Measurements from ENCODE around the gene FAM114A1.

DNA sequence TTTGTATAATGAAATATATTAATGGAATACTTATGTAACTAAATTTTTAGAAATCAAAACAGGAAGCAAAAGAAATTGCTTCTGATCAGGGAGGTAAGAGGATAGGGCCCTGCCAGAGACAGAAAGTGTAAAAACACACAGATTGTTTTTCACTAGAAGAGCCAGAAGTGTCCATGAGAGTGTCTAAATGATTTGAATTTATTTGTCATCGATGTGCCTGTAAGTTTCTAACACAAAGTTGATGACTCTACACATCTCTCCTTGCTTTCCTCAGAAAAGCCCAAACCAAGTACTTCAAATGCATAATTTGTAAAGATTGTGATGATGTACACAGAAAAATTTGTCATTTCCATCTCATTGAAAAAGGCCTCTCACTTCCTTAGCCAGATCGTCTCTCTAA, 84.0 kb downstream of the FAM114A1 start:
- TF ChIP-seq, protein P1, sequence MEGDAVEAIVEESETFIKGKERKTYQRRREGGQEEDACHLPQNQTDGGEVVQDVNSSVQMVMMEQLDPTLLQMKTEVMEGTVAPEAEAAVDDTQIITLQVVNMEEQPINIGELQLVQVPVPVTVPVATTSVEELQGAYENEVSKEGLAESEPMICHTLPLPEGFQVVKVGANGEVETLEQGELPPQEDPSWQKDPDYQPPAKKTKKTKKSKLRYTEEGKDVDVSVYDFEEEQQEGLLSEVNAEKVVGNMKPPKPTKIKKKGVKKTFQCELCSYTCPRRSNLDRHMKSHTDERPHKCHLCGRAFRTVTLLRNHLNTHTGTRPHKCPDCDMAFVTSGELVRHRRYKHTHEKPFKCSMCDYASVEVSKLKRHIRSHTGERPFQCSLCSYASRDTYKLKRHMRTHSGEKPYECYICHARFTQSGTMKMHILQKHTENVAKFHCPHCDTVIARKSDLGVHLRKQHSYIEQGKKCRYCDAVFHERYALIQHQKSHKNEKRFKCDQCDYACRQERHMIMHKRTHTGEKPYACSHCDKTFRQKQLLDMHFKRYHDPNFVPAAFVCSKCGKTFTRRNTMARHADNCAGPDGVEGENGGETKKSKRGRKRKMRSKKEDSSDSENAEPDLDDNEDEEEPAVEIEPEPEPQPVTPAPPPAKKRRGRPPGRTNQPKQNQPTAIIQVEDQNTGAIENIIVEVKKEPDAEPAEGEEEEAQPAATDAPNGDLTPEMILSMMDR (IDR thresholded peaks at IDR 0.05; ENCODE audit: low read depth, low read length) = no peak
- TF ChIP-seq EZH2phosphoT487 (IDR thresholded peaks at IDR 0.05; ENCODE audit: low read depth) = no peak

Data from OCI-LY3 (cell line).